GM19238 (cell line): ENCODE data around the gene MRAP.
"Not testable (repeated sequence)": the region's sequence is repeated elsewhere in the genome, so short reads cannot be mapped to it uniquely, and the experiment has no call there.

Experiments used
- DNase-seq: peaks from one replicate; pipeline ENCODE4 v3.0.0; 2011; ENCODE audit warnings: low spot score; ENCODE audit not compliant: insufficient read length

MRAP gene

GRCh38 chr21:32299695-32300094, 1.0 kb downstream of the MRAP start:
- no peak for DNase-seq

GRCh38 chr21:32300117-32300681, 1.5 kb downstream of the MRAP start:
- no peak for DNase-seq

GRCh38 chr21:32301596-32301995, 2.9 kb downstream of the MRAP start:
- DNase-seq: no peak

- no peak for DNase-seq
Observed at GRCh38 chr21:32302560-32302959, 3.9 kb downstream of the MRAP start.

- no peak for DNase-seq
Observed at GRCh38 chr21:32303385-32303784, 4.7 kb downstream of the MRAP start.

GRCh38 chr21:32304998-32305397, 6.3 kb downstream of the MRAP start:
- DNase-seq: no peak

- no peak for DNase-seq
Observed at GRCh38 chr21:32306021-32306780, 7.5 kb downstream of the MRAP start.

DNA sequence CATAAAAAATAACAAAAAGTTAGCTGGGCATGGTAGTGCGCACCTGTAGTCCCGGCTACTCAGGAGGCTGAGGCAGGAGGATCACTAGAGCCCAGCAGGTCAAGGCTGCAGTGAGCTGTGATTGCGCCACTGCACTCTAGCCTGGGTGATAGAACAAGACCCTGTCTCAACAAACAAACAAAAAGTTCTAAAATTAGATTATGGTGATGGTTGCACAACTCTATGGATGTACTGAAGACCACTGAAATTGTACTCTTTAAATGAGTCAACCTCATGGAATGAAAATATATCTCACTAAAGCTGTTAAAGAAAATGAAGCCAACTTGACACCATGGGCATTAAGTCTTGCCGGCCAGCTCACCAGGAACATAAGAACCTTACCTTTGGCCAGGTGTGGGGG, 9.1 kb downstream of the MRAP start:
- no peak for DNase-seq

DNA sequence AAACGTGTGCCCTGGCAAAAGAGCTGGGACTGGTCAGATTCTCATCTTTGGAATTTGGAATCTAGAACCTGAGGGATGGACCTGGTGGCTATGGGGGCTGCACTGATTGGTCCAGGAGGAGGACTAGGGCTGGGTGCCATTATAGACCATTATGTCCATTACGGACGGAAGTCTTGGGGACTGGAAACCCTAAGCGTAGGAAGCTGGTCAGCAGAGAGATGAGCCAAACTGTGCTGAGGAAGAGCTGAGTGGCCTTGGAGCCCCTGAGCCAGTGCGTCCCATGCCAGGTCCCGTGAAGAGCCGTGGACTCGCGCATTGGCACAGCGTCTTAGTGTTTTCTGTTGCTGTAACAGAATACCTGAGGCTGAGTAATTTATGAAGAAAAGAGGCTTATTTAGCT, 10.0 kb downstream of the MRAP start:
- DNase-seq: no peak

DNA sequence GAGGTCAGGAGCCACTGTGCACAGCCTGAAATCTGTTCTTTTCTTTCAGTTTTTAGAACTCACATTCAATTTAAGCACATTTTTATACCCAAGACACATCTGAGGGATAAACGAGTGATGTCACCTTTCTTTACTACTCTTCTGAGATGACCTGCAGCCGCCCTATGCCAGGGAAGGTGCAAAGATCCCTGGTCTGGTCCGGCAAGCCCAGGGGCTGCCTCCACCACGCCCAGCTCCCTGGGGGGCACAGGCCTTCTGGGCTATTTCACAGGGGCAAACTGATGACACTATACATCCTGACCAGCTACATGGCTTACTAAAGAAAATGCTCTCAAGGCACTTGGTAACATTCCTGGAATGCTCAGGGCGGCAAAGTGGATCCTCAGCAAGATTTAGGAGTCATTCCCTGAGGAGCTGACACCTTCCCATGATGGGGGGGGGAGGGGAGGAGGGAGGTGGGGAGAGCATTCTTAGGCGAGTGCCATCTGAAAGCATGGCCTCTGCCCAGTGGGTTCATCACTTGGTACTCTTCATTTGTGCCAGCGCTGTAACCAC, 11.3 kb downstream of the MRAP start:
- no peak for DNase-seq

- not testable (repeated sequence) for DNase-seq
Observed at GRCh38 chr21:32310976-32311375, 12.3 kb downstream of the MRAP start.

GRCh38 chr21:32311621-32312020, 13.0 kb downstream of the MRAP start:
- no peak for DNase-seq

GRCh38 chr21:32312326-32312725, 13.7 kb downstream of the MRAP start:
- DNase-seq: no peak

GRCh38 chr21:32312976-32313375, 14.3 kb downstream of the MRAP start:
- no peak for DNase-seq

GRCh38 chr21:32314806-32315205, 16.2 kb downstream of the MRAP start:
- DNase-seq: no peak

DNA sequence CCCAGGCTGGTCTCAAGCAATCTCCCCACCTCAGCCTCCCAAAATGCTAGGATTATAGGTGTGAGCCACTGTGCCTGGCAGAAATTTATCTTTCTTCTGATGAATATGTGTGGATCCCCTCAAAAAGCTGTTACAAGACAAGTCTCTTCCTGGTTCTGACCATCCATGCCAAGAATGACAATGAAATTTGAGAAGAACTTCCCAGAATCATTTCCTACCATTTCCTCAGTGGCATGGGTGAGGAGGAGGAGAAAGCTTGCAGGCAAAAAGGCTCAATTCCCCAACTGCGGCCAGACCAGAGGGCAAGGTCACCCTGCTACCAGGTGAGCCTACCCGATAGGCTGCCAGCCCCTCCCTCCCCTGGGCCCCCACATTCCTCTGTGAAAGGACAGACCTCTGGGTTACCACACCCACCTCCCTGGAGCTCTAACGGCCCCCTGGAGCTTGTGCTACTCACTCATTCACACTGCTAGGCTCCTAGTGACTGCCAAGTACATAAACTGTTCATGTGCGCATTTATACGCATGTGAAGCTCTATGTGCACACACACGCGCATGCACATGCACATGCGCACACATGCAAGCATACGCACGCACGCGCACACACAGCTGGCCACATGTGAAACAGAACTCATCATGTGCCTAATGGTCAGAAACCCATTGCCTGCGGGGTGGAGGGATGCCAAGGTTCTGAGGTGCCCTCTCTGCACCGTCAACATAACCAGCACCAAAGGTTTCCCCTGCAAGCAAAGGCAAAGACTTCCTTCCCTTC, 17.0 kb downstream of the MRAP start:
- DNase-seq: no peak

GRCh38 chr21:32316361-32317215, 17.9 kb downstream of the MRAP start:
- no peak for DNase-seq

- DNase-seq: no peak
Observed at GRCh38 chr21:32317726-32318125, 19.1 kb downstream of the MRAP start.

- DNase-seq: no peak
Observed at GRCh38 chr21:32319012-32319411, 20.4 kb downstream of the MRAP start.

- no peak for DNase-seq
Observed at GRCh38 chr21:32320059-32320458, 21.4 kb downstream of the MRAP start.

- DNase-seq: no peak
Observed at GRCh38 chr21:32320726-32321125, 22.1 kb downstream of the MRAP start.
